Measurements from ENCODE around the gene MYL5.
"Not testable (repeated sequence)": the region's sequence is repeated elsewhere in the genome, so short reads cannot be mapped to it uniquely, and the experiment has no call there.

The MYL5 gene

GRCh38 chr4:687048-687970, 13.0 kb downstream of the MYL5 start:
- no peak for DNase-seq

- DNase-seq: no peak
These were observed 13.9 kb downstream of the MYL5 start for GRCh38 chr4:687971-688853.

GRCh38 chr4:688854-689681, 14.7 kb downstream of the MYL5 start, which contains the start of gene SLC49A3:
Gene SLC49A3 (minus strand): TSS chr4:689151. CDS start chr4:689127, 24 bp downstream.
- DNase-seq: no peak

- DNase-seq: no peak
These were observed 15.4 kb downstream of the MYL5 start for GRCh38 chr4:689723-690122.

GRCh38 chr4:692771-693554, 18.6 kb downstream of the MYL5 start:
- no peak for DNase-seq

GRCh38 chr4:694341-694940, 20.1 kb downstream of the MYL5 start:
- DNase-seq: not testable (repeated sequence)

GRCh38 chr4:699816-700580, 25.7 kb downstream of the MYL5 start:
- DNase-seq: no peak

- DNase-seq: no peak
These were observed 26.4 kb downstream of the MYL5 start for GRCh38 chr4:700587-701264.

GRCh38 chr4:702618-703048, 28.3 kb downstream of the MYL5 start:
- no peak for DNase-seq

GRCh38 chr4:703336-704197, 29.2 kb downstream of the MYL5 start:
- no peak for DNase-seq

- no peak for DNase-seq
These were observed 30.0 kb downstream of the MYL5 start for GRCh38 chr4:704198-704891.

- DNase-seq: no peak
These were observed 30.6 kb downstream of the MYL5 start for GRCh38 chr4:704971-705277.

- peak; percentile 59 to 68 for DNase-seq
These were observed 31.1 kb downstream of the MYL5 start, which contains the start of gene PCGF3 for GRCh38 chr4:705278-706082. Gene PCGF3 (plus strand): TSS chr4:705832. CDS start chr4:733681, 27,849 bp downstream.

- DNase-seq: not testable (repeated sequence)
These were observed 31.8 kb downstream of the MYL5 start for GRCh38 chr4:706083-706633.

GRCh38 chr4:706834-707598, 32.7 kb downstream of the MYL5 start:
- no peak for DNase-seq

- no peak for DNase-seq
These were observed 33.7 kb downstream of the MYL5 start for GRCh38 chr4:707929-708630.
